ENCODE data around the gene ZNF341. TPM values are rescaled to one million over a fixed set of nuclear protein-coding genes. Genes with fewer than 3 reads are reported as not detected.

Gene ZNF341
- total and polyA plus RNA-seq, 9 of the 15 experiments (the other 6 are each of a cell fraction or from before 2014, with no cell fraction given), result 0.08 to 2.6 (median 1.0) TPM

- CTCF ChIA-PET (ENCODE audit: low intra/inter-chr PET ratio), result no interaction called here
- 18% methylated on average over 4 of the region's 5 CpGs for WGBS (ENCODE audit: insufficient coverage, low coverage, missing lambda C conversion rate)
- no peak for TF ChIP-seq TRIM25 (IDR thresholded peaks at IDR 0.05; ENCODE audit: borderline replicate concordance)
- TF ChIP-seq RNF2 (IDR thresholded peaks at IDR 0.05), result no peak
- no peak for TF ChIP-seq MCM3 (IDR thresholded peaks at IDR 0.05)
- no peak for TF ChIP-seq MED1 (CRISPR knock-in tag; IDR thresholded peaks at IDR 0.05; ENCODE audit: borderline replicate concordance)
- no peak for TF ChIP-seq RERE (CRISPR knock-in tag; IDR thresholded peaks at IDR 0.05; ENCODE audit: borderline replicate concordance)
- no peak for TF ChIP-seq RHOXF2B (CRISPR knock-in tag; conservative IDR thresholded peaks at IDR 0.05)
- no peak for TF ChIP-seq IFI16 (CRISPR knock-in tag; IDR thresholded peaks at IDR 0.05)
- no peak for TF ChIP-seq MAZ (CRISPR knock-in tag; conservative IDR thresholded peaks at IDR 0.05 in 1 of 2, IDR thresholded peaks at IDR 0.05 in 1 of 2)
- TF ChIP-seq BCOR (IDR thresholded peaks at IDR 0.05), result no peak
- no peak for TF ChIP-seq ZBTB26 (CRISPR knock-in tag; IDR thresholded peaks at IDR 0.05)
- no peak for TF ChIP-seq ZNF12 (CRISPR knock-in tag; IDR thresholded peaks at IDR 0.05)
- no peak for TF ChIP-seq ZC3H8 (IDR thresholded peaks at IDR 0.05)
- TF ChIP-seq ZFP1 (CRISPR knock-in tag; IDR thresholded peaks at IDR 0.05), result no peak
- TF ChIP-seq CHD1 (IDR thresholded peaks at IDR 0.05; ENCODE audit: low read length), result no peak
These were observed 58.0 kb downstream of the ZNF341 start for GRCh38 chr20:33789858-33790182.

More at GRCh38 chr20:33789858-33790182, 58.0 kb downstream of the ZNF341 start:
- Histone ChIP-seq H3K79me2 (ENCODE audit: control insufficient read depth, insufficient read depth, low read length) (no peaks in the 10 kb centered on the region), H2AFZ (ENCODE audit: low read depth, low read length) (no peak overlapping the region), H3K9ac (ENCODE audit: insufficient read depth in 1 of 2, low read depth in 2 of 2, low read length in 2 of 2) (peak overlapping the region in 1 of 2 experiments; percentile 4; a peak in 1 of 4 replicates), H3K27ac (ENCODE audit: extremely low read depth, low read depth, low read length) (no peak overlapping the region), H3K27me3 (ENCODE audit: control insufficient read depth in 2 of 2, insufficient read depth in 2 of 2, low read length in 2 of 2) (no peaks in the 10 kb centered on the region), H3K9me3 (replicated peaks; ENCODE audit: control insufficient read depth, insufficient read depth, low read depth, low read length) (no peaks in the 10 kb centered on the region), H3K4me1 (replicated peaks in 1 of 2; ENCODE audit: control insufficient read depth in 2 of 2, insufficient read depth in 2 of 2, low read length in 2 of 2) (peaks cover 8 to 19% of the 10 kb centered on the region in 2 experiments; a peak in 4 of 5 replicates), H4K20me1 (replicated peaks; ENCODE audit: control insufficient read depth, insufficient read depth, low read length) (no peaks in the 10 kb centered on the region), H3K36me3 (ENCODE audit: control insufficient read depth, insufficient read depth, low read length) (no peaks in the 10 kb centered on the region), H3K4me3 (no peak overlapping the region), H3K4me2 (ENCODE audit: insufficient read depth, low read length) (no peak overlapping the region), H3K9me1 (ENCODE audit: control insufficient read depth, insufficient read depth, low read length) (no peaks in the 10 kb centered on the region)
- BruUV-seq (replicated peaks), result no TSS peak
- POLR2A ChIA-PET, result interaction anchor here (0.7 kb wide), 1 partner anchor 1322 kb away, joined by 4 read pairs; no protein-coding TSS in a partner anchor
- DNase-seq (ENCODE audit: extremely low read depth in 1 of 4, low spot score in 3 of 4) (no peak), FAIRE-seq (no peak), ATAC-seq (no peak)
- intact Hi-C loops (cut with micrococcal nuclease), result loop anchor here (5.0 to 10.0 kb wide), 3 partner anchors 72 to 275 kb away; no protein-coding TSS in a partner anchor
- in situ Hi-C loops (cut with MboI), result no loop called here

Measured in K562 (cell line).